Adrenal gland (tissue), 5 donors: Measurements from ENCODE around the gene RFC1.

ENCODE experiments used
- CTCF ChIP-seq, 6 experiments: fragments of 450-650 bp in 4 of 6; fragments of 200-600 bp in 2 of 6; sonication (generic) in 1 of 6; IDR thresholded peaks; 1 replicate in 5 of 6; 2 replicates in 1 of 6; pipeline versions ENCODE4 v1.5.1 to v1.8.0; 2016 to 2021; ENCODE audit warnings: antibody characterized with exemption in 6 of 6, mild to moderate bottlenecking in 2 of 6, moderate library complexity in 1 of 6
- POLR2A ChIP-seq, 2 donors: fragments of 450-650 bp; IDR thresholded peaks; one replicate each; pipeline ENCODE4 v1.6.1; 2017; ENCODE audit warnings: antibody characterized with exemption in 2 of 2, mild to moderate bottlenecking in 2 of 2, moderate library complexity in 1 of 2
- donor health status: DM: no; HTN: no; CAD: no.

- TF ChIP-seq CTCF (IDR thresholded peaks at IDR 0.05), result no peak
- TF ChIP-seq POLR2A (IDR thresholded peaks at IDR 0.05), result no peak
These were observed 28.5 kb upstream of the RFC1 start for GRCh38 chr4:39394706-39395105.
